Breast epithelium (tissue), 3 donors: ENCODE results near the gene BRD9.

Source experiments
- POLR2A ChIP-seq: fragments of 450-650 bp; IDR thresholded peaks from one replicate; pipeline ENCODE4 v1.6.1; 2016; ENCODE audit warnings: antibody characterized with exemption, mild to moderate bottlenecking, moderate library complexity
- TF ChIP-seq, protein P1 (sequence below), 3 donors: fragments of 450-650 bp; IDR thresholded peaks; one replicate each; pipeline ENCODE4 v1.5.1; 2016 to 2017; ENCODE audit warnings: antibody characterized with exemption in 3 of 3, mild to moderate bottlenecking in 3 of 3, moderate library complexity in 3 of 3

DNA sequence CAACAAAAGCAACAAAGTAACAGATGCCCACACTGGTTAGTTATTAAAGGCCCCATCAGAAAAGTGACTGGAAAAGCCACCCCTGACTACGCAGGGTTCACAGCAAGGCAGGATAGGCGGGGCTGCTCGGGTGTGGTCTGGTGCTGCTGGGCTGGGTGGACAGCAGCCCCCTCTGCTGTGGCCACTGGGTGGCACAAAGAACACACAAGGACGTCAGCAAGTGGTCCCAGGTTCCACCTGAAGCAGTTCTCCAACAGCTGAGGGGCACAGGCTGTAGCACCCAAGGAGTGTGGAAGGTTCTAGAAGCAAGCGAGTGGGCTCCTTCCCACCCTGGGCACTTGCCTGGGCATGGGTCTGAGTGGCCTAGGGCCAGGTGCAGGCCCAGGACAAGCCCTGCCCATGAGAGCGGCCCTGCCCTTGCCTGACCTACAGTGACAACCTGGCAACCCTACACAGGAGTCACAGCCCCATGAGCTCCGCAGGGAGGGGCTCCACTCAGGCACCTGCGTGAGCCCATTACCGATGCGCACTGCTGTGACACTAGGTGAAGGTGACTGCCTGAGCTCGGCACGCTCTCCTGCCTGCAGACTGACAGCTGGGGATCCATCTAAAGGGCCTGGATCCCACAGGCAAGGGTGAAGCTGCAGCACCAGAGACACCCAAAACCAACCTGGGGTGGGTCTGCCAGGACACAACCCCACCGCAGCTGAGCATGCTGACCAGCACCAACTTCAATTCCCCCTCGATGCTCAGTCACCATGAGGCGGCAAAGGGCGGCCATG, 8.1 kb downstream of the BRD9 start:
- TF ChIP-seq, protein P1, sequence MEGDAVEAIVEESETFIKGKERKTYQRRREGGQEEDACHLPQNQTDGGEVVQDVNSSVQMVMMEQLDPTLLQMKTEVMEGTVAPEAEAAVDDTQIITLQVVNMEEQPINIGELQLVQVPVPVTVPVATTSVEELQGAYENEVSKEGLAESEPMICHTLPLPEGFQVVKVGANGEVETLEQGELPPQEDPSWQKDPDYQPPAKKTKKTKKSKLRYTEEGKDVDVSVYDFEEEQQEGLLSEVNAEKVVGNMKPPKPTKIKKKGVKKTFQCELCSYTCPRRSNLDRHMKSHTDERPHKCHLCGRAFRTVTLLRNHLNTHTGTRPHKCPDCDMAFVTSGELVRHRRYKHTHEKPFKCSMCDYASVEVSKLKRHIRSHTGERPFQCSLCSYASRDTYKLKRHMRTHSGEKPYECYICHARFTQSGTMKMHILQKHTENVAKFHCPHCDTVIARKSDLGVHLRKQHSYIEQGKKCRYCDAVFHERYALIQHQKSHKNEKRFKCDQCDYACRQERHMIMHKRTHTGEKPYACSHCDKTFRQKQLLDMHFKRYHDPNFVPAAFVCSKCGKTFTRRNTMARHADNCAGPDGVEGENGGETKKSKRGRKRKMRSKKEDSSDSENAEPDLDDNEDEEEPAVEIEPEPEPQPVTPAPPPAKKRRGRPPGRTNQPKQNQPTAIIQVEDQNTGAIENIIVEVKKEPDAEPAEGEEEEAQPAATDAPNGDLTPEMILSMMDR (IDR thresholded peaks at IDR 0.05), result no peak
- no peak for TF ChIP-seq POLR2A
